ENCODE results near the gene PDE3B.
"Not testable (repeated sequence)": the region's sequence is repeated elsewhere in the genome, so short reads cannot be mapped to it uniquely, and the experiment has no call there.

DNA sequence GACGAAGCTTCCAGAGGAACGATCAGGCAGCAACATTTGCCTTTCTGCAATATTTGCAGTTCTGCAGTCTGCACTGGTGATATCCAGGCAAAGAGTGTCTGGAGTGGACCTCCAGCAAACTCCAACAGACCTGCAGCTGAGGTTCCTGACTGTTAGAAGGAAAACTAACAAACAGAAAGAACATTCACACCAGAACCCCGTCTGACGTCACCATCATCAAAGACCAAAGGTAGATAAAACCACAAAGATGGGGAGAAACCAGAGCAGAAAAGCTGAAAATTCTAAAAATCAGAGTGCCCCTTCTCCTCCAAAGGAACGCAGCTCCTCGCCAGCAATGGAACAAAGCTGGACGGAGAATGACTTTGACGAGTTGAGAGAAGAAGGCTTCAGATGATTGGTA lies 134.9 kb downstream of the PDE3B start:
- TF ChIP-seq, protein P1, sequence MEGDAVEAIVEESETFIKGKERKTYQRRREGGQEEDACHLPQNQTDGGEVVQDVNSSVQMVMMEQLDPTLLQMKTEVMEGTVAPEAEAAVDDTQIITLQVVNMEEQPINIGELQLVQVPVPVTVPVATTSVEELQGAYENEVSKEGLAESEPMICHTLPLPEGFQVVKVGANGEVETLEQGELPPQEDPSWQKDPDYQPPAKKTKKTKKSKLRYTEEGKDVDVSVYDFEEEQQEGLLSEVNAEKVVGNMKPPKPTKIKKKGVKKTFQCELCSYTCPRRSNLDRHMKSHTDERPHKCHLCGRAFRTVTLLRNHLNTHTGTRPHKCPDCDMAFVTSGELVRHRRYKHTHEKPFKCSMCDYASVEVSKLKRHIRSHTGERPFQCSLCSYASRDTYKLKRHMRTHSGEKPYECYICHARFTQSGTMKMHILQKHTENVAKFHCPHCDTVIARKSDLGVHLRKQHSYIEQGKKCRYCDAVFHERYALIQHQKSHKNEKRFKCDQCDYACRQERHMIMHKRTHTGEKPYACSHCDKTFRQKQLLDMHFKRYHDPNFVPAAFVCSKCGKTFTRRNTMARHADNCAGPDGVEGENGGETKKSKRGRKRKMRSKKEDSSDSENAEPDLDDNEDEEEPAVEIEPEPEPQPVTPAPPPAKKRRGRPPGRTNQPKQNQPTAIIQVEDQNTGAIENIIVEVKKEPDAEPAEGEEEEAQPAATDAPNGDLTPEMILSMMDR (IDR thresholded peaks at IDR 0.05; ENCODE audit: low read depth, low read length): not testable (repeated sequence)
- not testable (repeated sequence) for TF ChIP-seq EZH2phosphoT487 (IDR thresholded peaks at IDR 0.05; ENCODE audit: low read depth)
